Neural cell (in vitro differentiated cells): ENCODE measurements around the gene HENMT1.

Experiments used
- EP300 ChIP-seq: fragments of 450-650 bp; conservative IDR thresholded peaks from 2 replicates; pipeline ENCODE4 v1.6.1; 2014; ENCODE audit warnings: antibody characterized with exemption, mild to moderate bottlenecking, moderate library complexity; ENCODE audit not compliant: poor library complexity, severe bottlenecking
- POLR2AphosphoS5 ChIP-seq: IDR thresholded peaks from 2 replicates; pipeline ENCODE4 v1.6.1; 2012
- RAD21 ChIP-seq: fragments of 450-650 bp; conservative IDR thresholded peaks from 2 replicates; pipeline ENCODE4 v1.6.1; 2014; ENCODE audit warnings: antibody characterized with exemption, mild to moderate bottlenecking, moderate library complexity
- TF ChIP-seq, protein P1 (sequence below): fragments of 450-650 bp; IDR thresholded peaks from 2 replicates; pipeline ENCODE4 v1.5.1; 2014; ENCODE audit warnings: antibody characterized with exemption, mild to moderate bottlenecking, moderate library complexity; ENCODE audit not compliant: poor library complexity, severe bottlenecking

- TF ChIP-seq, protein P1, sequence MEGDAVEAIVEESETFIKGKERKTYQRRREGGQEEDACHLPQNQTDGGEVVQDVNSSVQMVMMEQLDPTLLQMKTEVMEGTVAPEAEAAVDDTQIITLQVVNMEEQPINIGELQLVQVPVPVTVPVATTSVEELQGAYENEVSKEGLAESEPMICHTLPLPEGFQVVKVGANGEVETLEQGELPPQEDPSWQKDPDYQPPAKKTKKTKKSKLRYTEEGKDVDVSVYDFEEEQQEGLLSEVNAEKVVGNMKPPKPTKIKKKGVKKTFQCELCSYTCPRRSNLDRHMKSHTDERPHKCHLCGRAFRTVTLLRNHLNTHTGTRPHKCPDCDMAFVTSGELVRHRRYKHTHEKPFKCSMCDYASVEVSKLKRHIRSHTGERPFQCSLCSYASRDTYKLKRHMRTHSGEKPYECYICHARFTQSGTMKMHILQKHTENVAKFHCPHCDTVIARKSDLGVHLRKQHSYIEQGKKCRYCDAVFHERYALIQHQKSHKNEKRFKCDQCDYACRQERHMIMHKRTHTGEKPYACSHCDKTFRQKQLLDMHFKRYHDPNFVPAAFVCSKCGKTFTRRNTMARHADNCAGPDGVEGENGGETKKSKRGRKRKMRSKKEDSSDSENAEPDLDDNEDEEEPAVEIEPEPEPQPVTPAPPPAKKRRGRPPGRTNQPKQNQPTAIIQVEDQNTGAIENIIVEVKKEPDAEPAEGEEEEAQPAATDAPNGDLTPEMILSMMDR: no peak
- TF ChIP-seq POLR2AphosphoS5: no peak
- TF ChIP-seq RAD21: no peak
- no peak for TF ChIP-seq EP300
Measured at GRCh38 chr1:108612496-108612895, 48.4 kb downstream of the HENMT1 start.
